ENCODE data around the gene CDC27. TPM values are rescaled to one million over a fixed set of nuclear protein-coding genes. Genes with fewer than 3 reads are reported as not detected.
"Not testable (repeated sequence)": the region's sequence is repeated elsewhere in the genome, so short reads cannot be mapped to it uniquely, and the experiment has no call there.

Gene CDC27
- total RNA-seq, 1 donor from 2014 or later: 80.3 TPM

DNA sequence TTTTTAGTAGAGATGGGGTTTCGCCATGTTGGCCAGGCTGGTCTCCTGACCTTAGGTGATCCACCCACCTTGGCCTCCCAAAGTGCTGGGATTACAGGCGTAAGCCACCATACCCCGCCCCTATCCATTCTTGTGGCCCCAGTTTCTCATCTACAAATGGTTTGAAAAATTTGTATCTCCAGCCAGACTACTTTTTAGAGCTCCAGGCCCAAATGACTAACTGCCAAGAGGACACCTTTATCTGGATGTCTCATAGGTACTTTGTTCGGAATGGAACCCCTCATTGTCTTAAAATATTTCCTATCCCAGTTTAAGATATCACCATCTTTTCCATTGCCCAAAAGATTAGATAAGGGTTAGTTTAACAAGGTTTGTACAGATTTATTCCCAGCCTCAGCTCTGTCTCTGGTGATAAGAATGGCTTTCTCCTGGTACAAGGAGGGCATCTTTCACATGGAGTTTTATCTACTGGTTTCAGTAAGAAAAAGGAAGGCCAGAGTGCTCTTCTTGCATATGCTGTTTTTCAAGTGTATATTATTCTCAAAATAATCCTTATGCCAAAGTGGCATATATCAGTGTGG lies 4.9 kb upstream of the CDC27 start:
- DNase-seq (ENCODE audit: low spot score): no peak

DNA sequence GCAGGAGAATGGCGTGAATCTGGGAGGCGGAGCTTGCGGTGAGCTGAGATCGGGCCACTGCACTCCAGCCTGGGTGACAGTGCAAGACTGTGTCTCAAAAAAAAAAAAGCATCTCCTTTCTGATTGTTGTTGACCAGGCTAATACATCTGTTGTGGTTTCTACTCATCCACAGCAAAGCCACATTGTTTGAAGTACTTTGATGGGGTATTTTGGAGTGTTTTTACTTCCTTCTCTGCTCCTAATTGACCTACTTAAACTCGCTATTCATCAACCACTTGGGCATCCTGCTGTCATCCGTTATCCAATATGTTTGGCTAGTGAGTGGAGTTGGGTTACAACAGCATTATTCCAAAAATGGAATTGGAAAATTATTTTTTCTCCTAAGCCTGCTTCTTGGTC lies 3.5 kb upstream of the CDC27 start:
- DNase-seq (ENCODE audit: low spot score): no peak

- DNase-seq (ENCODE audit: low spot score): no peak
Measured at GRCh38 chr17:47190770-47191169, 1.7 kb upstream of the CDC27 start.

GRCh38 chr17:47190243-47190642 lies 1.1 kb upstream of the CDC27 start:
- DNase-seq (ENCODE audit: low spot score): no peak

GRCh38 chr17:47189732-47190237 lies 690 bp upstream of the CDC27 start:
- DNase-seq (ENCODE audit: low spot score): no peak

DNA sequence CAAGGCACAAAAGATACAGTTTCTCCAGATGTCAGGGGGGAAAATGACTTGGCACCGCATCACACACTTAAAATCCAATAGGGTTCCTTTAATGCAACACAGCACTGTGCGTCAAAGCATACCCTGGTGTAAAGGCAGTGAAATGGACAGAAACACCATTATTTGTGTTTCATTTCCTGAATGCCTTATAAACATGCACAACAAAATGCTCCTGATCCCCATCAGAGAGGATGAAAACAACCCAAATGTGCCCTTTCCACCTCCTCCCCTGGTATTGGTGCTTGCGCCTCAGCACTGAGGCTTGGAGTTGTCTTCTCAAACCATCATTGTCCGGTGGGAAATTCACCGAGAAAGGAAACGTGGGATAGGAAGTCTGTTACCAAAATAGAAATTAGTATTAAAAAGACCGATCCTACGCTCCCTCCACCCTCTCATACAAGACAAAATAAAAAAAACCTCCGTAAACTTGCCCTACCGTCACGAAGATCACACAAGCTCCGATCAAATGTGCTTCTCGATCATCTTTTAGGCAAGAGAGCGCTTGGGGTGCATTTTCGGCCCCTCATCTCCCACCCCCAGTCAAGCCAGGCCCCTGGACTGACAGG lies 722 bp downstream of the CDC27 start:
- DNase-seq (ENCODE audit: low spot score): no peak

GRCh38 chr17:47184681-47185080 lies 4.4 kb downstream of the CDC27 start:
- no peak for DNase-seq (ENCODE audit: low spot score)

DNA sequence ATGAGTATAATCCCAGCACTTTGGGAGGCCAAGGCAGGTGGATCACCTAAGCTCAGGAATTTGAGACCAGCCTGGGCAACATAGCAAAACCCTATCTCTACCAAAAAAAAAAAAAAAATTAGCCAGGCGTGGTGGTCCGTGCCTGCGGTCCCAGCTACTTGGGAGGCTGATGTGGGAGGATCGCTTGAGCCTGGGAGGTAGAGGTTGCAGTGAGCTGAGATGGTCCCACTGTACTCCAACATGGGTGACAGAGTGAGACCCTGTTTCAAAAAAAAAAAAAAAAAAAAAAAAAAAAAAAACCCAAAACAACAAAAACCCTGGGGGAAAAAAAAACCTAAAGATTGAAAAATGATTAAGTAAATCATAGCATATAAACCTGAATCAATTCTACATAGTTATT lies 8.1 kb downstream of the CDC27 start:
- DNase-seq (ENCODE audit: low spot score): not testable (repeated sequence)

DNA sequence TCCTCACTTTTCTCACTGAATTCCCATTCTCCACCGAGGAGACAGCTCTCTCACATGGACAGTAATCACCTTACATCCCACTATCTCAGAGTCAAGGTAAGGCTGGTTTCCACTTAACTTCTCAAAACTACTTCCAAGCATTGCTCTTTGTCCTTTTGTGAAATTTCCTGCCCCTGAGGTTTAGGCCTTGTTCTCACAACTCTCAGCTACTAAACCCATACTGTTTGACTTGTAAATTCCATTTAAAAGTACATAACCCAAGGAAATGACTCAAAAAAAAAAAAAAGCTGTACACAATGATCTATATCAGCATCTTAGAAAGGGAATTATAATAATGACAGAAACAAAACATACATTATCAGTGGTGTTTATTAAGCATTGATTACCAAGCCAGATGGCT lies 8.8 kb downstream of the CDC27 start:
- no peak for DNase-seq (ENCODE audit: low spot score)

GRCh38 chr17:47179141-47179540 lies 10.0 kb downstream of the CDC27 start:
- no peak for DNase-seq (ENCODE audit: low spot score)

- DNase-seq (ENCODE audit: low spot score): no peak
Measured at GRCh38 chr17:47177261-47177660, 11.8 kb downstream of the CDC27 start.

DNA sequence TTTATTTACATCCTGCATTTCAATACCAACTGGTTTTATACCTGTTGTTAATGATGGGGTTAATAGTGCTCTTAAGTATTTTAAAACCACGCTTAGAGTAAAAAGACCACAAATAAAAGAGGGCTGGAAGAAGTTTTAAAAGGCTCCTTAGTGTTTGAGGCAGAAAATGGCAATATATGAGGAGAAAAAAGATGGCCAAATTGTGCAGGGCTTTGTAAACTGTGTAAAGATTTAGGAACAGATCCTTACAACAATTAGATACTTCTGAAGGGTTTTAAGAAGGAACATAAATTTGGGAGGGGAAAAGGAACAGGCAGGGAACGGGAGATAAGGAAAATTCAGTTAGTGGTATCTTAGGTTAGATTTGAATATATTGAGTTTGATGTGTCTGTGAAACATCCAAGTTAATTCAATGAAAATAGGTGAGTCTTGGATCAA lies 12.7 kb downstream of the CDC27 start:
- no peak for DNase-seq (ENCODE audit: low spot score)

GRCh38 chr17:47174823-47175222 lies 14.3 kb downstream of the CDC27 start:
- not testable (repeated sequence) for DNase-seq (ENCODE audit: low spot score)

DNA sequence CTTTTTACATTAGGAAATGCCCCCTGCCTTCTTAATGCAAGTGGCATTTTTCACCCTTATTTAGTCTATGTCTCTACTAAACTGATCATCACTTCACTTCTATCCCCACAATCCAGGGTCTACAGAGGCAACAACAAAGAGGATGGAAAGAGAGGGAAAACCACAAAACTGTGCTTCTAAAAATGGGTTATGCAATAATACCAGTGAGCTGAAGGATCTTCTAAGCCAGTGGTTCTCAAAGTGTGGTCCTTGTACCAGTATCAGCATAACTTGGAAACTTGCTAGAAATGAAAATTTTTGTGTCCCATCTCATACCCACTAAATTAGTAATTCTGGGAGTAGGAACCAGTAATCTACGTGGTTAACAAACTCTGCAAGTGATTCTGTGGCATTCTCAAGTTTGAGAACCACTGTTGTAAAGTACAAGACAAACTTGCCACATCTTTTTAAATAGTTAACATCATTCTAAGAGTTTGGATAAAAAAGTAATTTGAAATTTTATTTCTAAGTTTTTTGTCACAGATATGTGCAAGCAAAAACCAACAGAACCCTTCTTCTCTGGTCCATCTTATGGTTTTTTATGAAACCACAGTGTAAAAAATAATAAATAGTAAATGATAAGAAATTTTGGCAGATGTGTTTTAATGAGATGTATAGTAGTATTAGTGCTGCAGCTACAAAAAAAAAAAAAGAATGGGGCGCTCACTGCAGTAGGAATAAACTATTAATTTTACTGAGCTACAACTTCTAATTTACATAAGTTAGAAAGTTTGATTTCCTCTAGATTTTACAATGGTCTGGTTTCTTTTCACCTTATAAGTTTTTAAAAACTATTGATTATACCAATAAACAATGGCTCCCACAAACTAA lies 16.2 kb downstream of the CDC27 start:
- no peak for DNase-seq (ENCODE audit: low spot score)

DNA sequence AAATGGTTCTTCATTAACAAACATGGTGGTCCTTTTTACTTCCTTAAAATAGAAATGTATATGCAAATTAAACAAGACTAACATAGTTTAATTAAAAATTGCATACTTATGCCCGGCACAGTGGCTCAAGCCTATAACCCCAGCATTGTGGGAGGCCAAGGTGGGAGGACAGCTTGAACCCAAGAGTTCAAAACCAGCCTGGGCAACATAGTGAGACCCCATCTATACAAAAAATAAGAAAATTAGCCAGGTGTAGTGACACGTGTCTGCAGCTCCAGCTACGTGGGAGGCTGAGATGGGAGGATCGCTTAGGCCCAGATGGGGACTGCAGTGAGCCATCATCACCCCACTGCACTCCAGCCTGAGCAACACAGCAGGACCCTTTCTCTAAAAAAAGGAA lies 18.4 kb downstream of the CDC27 start:
- DNase-seq (ENCODE audit: low spot score): no peak

- not testable (repeated sequence) for DNase-seq (ENCODE audit: low spot score)
Measured at GRCh38 chr17:47168896-47169295, 20.2 kb downstream of the CDC27 start.

DNA sequence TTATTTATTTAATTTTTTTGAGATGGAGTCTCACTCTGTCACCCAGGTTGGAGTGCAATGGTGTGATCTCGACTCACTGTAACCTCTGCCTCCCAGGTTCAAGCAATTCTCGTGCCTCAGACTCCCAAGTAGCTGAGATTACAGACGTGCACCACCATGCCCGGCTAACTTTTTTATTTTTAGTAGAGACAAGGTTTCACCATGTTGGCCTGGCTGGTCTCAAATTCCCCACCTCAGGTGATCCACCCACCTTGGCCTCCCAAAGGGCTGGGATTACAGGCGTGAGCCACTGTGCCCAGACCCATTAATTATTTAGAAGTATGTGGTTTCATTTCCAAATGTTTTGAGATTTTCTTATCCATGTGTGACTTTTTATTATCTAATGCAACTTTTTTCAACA lies 22.2 kb downstream of the CDC27 start:
- DNase-seq (ENCODE audit: low spot score): not testable (repeated sequence)

GRCh38 chr17:47165137-47165536 lies 24.0 kb downstream of the CDC27 start:
- no peak for DNase-seq (ENCODE audit: low spot score)

- DNase-seq (ENCODE audit: low spot score): no peak
Measured at GRCh38 chr17:47164263-47164662, 24.8 kb downstream of the CDC27 start.

DNA sequence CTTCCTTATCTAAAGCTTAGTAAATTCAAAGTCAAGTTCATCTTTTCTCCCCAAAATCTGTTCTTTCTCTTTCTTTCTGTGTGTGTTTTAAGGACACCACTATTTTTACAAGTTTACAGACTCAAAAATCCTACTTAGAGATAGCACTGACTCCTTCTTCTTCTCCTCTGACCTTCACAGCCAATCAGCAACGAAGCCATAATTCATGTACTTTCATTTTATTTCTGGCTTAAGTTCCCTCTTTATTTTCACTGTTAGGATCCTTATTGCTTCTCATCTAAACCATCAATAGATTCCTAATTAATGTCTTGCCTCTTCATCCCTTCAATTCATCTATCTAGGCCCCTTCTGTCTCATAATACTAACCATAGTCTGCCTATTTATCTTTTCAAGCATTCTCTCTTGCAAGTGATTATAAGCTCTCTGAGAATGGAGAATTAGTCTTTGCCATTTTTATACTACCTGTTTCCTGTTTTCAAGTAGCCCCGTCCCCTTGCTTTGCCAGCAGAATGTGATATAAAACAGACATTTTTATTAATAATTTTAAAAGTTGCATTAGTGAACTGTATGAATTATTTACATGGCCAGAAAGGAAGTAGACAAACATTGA lies 27.0 kb downstream of the CDC27 start:
- DNase-seq (ENCODE audit: low spot score): no peak

GRCh38 chr17:47159315-47159714 lies 29.8 kb downstream of the CDC27 start:
- no peak for DNase-seq (ENCODE audit: low spot score)

GRCh38 chr17:47145351-47145750 lies 43.7 kb downstream of the CDC27 start:
- DNase-seq (ENCODE audit: low spot score): no peak
